H9 (cell line): ENCODE measurements around the gene RLN3. TPM values are rescaled to one million over a fixed set of nuclear protein-coding genes. Genes with fewer than 3 reads are reported as not detected.

Experiments
- DNase-seq: peaks from one replicate; pipeline ENCODE4 v3.0.0-alpha.2; 2017
- H2AFZ ChIP-seq: one replicate; pipeline ENCODE4 v1.6.1; 2013; ENCODE audit warnings: mild to moderate bottlenecking, low read length, control low read depth, moderate library complexity
- H2AK5ac ChIP-seq: 2 replicates; pipeline ENCODE4 v1.6.1; 2013; ENCODE audit warnings: low read length, control low read depth, mixed read lengths; ENCODE audit not compliant: insufficient read length
- H2BK120ac ChIP-seq: one replicate; pipeline ENCODE4 v1.6.1; 2013; ENCODE audit warnings: low read depth, mild to moderate bottlenecking, low read length, control low read depth, inconsistent platforms; ENCODE audit not compliant: poor library complexity, severe bottlenecking
- H2BK12ac ChIP-seq: 2 replicates; pipeline ENCODE4 v1.6.1; 2013; ENCODE audit warnings: low read length, control low read depth, mixed read lengths, low read depth; ENCODE audit not compliant: insufficient read length
- H2BK15ac ChIP-seq: 2 replicates; pipeline ENCODE4 v1.6.1; 2013; ENCODE audit warnings: low read depth, low read length, control low read depth
- H2BK20ac ChIP-seq: one replicate; pipeline ENCODE4 v1.6.1; 2013; ENCODE audit warnings: low read depth, mild to moderate bottlenecking, low read length, control low read depth, inconsistent platforms; ENCODE audit not compliant: poor library complexity, severe bottlenecking
- H2BK5ac ChIP-seq: 2 replicates; pipeline ENCODE4 v1.6.1; 2013; ENCODE audit warnings: low read length, control low read depth, mixed read lengths; ENCODE audit not compliant: insufficient read length
- H3K14ac ChIP-seq: 2 replicates; pipeline ENCODE4 v1.6.1; 2013; ENCODE audit warnings: low read length, control low read depth; ENCODE audit not compliant: insufficient read depth
- H3K18ac ChIP-seq: 2 replicates; pipeline ENCODE4 v1.6.1; 2013; ENCODE audit warnings: low read depth, mild to moderate bottlenecking, mixed read lengths, low read length, control low read depth; ENCODE audit not compliant: insufficient read length
- H3K23ac ChIP-seq: 2 replicates; pipeline ENCODE4 v1.6.1; 2013; ENCODE audit warnings: low read length, control low read depth, mixed read lengths, low read depth; ENCODE audit not compliant: insufficient read length
- H3K23me2 ChIP-seq: 2 replicates; pipeline ENCODE4 v1.6.1; 2013; ENCODE audit warnings: low read depth, mild to moderate bottlenecking, mixed read lengths, low read length, control low read depth; ENCODE audit not compliant: insufficient read length, poor library complexity, severe bottlenecking
- H3K27ac ChIP-seq: 2 replicates; pipeline ENCODE4 v1.5.1; 2013; ENCODE audit warnings: low read length, control low read depth, mixed read lengths, low read depth; ENCODE audit not compliant: insufficient read length
- H3K27me3 ChIP-seq: 2 replicates; pipeline ENCODE4 v1.6.1; 2013; ENCODE audit warnings: low read length, control low read depth, inconsistent platforms; ENCODE audit not compliant: insufficient read depth
- H3K4ac ChIP-seq: 2 replicates; pipeline ENCODE4 v1.6.1; 2013; ENCODE audit warnings: low read depth, mild to moderate bottlenecking, control low read depth, inconsistent platforms, low read length, moderate library complexity
- H3K4me1 ChIP-seq: 2 replicates; pipeline ENCODE4 v1.6.1; 2013; ENCODE audit warnings: low read length, control low read depth, inconsistent platforms; ENCODE audit not compliant: insufficient read depth
- H3K4me2 ChIP-seq: 2 replicates; pipeline ENCODE4 v1.6.1; 2013; ENCODE audit warnings: low read length, control low read depth, mixed read lengths; ENCODE audit not compliant: insufficient read length, insufficient read depth
- H3K56ac ChIP-seq: 2 replicates; pipeline ENCODE4 v1.6.1; 2013; ENCODE audit warnings: low read depth, mild to moderate bottlenecking, mixed read lengths, low read length, control low read depth; ENCODE audit not compliant: insufficient read length
- H3K79me1 ChIP-seq: 2 replicates; pipeline ENCODE4 v1.6.1; 2013; ENCODE audit warnings: low read depth, mild to moderate bottlenecking, moderate library complexity, low read length, control low read depth, inconsistent platforms; ENCODE audit not compliant: insufficient read depth, poor library complexity, severe bottlenecking
- H3K79me2 ChIP-seq: 2 replicates; pipeline ENCODE4 v1.6.1; 2013; ENCODE audit warnings: low read length, control low read depth, inconsistent platforms; ENCODE audit not compliant: insufficient read depth
- H3K9ac ChIP-seq: 2 replicates; pipeline ENCODE4 v1.6.1; 2013; ENCODE audit warnings: low read length, control low read depth, mixed read lengths; ENCODE audit not compliant: insufficient read length; ENCODE audit errors: extremely low read depth
- H3K9me3 ChIP-seq: one replicate; pipeline ENCODE4 v1.6.1; 2013; ENCODE audit warnings: low read depth, low read length, inconsistent platforms; ENCODE audit not compliant: control insufficient read depth
- H3T11ph ChIP-seq: one replicate; pipeline ENCODE4 v1.6.1; 2013; ENCODE audit warnings: mild to moderate bottlenecking, low read length, control low read depth, inconsistent platforms
- H4K20me1 ChIP-seq: one replicate; pipeline ENCODE4 v1.6.1; 2013; ENCODE audit not compliant: control insufficient read depth, insufficient read length, insufficient read depth
- H4K5ac ChIP-seq: 2 replicates; pipeline ENCODE4 v1.6.1; 2013; ENCODE audit warnings: low read depth, mild to moderate bottlenecking, mixed read lengths, low read length, control low read depth; ENCODE audit not compliant: insufficient read length
- H4K8ac ChIP-seq: replicated peaks from 2 replicates; pipeline ENCODE4 v1.6.1; 2013; ENCODE audit warnings: low read length, control low read depth, mixed read lengths, low read depth; ENCODE audit not compliant: insufficient read length
- H4K91ac ChIP-seq: 2 replicates; pipeline ENCODE4 v1.6.1; 2013; ENCODE audit warnings: low read depth, mild to moderate bottlenecking, moderate library complexity, mixed read lengths, low read length, control low read depth; ENCODE audit not compliant: insufficient read length
- H3K27ac Mint-ChIP-seq, 3 experiments: 2 replicates in 2 of 3; 3 replicates in 1 of 3; pipeline ENCODE4 v1.8.0; 2020 to 2021; ENCODE audit warnings: mixed read lengths in 3 of 3, mild to moderate bottlenecking in 1 of 3, moderate library complexity in 1 of 3
- H3K27me3 Mint-ChIP-seq: 2 replicates; pipeline ENCODE4 v1.8.0; 2021; ENCODE audit warnings: low read depth, mild to moderate bottlenecking, moderate library complexity, mixed read lengths
- H3K36me3 Mint-ChIP-seq, 3 experiments: 2 replicates in 2 of 3; 3 replicates in 1 of 3; pipeline ENCODE4 v1.8.0; 2020 to 2021; ENCODE audit warnings: low read depth in 3 of 3, mixed read lengths in 3 of 3; ENCODE audit not compliant: insufficient read depth in 1 of 3
- H3K4me1 Mint-ChIP-seq, 2 experiments: 2 replicates each; pipeline ENCODE4 v1.8.0; 2020; ENCODE audit warnings: mixed read lengths in 2 of 2
- H3K4me3 Mint-ChIP-seq, 2 experiments: 2 replicates in 1 of 2; 3 replicates in 1 of 2; pipeline ENCODE4 v1.8.0; 2020 to 2021; ENCODE audit warnings: mild to moderate bottlenecking in 2 of 2, mixed read lengths in 2 of 2, moderate library complexity in 1 of 2
- H3K9me3 Mint-ChIP-seq, 2 experiments: 2 replicates in 1 of 2; 3 replicates in 1 of 2; pipeline ENCODE4 v1.8.0; 2020; ENCODE audit warnings: mild to moderate bottlenecking in 2 of 2, mixed read lengths in 2 of 2, moderate library complexity in 1 of 2
- CTCF ChIP-seq: fragments of 200-600 bp; sonication (generic); conservative IDR thresholded peaks from 3 replicates; pipeline ENCODE4 v1.8.0; 2021; ENCODE audit warnings: antibody characterized with exemption, mild to moderate bottlenecking
- WGBS: extraction: QIAGEN DNeasy Blood & Tissue Kit; methylation state at CpG from one replicate; pipeline ENCODE4 v1.1.7; 2013; ENCODE audit warnings: missing lambda C conversion rate, low lambda C conversion rate, mixed read lengths; ENCODE audit not compliant: insufficient read length; ENCODE audit errors: extremely low coverage; 5-methylcytosine and 5-hydroxymethylcytosine counted together
- total RNA-seq: library from RNA; stranded (reverse); gene quantifications from 2 replicates; pipeline ENCODE4 v1.2.1, GENCODE V29; 2021

RLN3 gene
- total RNA-seq, 1 experiment from 2014 or later = not detected

GRCh38 chr19:14031719-14032480, 4.0 kb downstream of the RLN3 start, which contains the start of gene IL27RA:
IL27RA (plus strand) TSS chr19:14031762; CDS start chr19:14031873, 111 bp downstream.
- Histone ChIP-seq H4K20me1 (no peaks in the 10 kb centered on the region), H3K23me2 (peaks cover 13% of the 10 kb centered on the region), H3K4ac (no peak within 1 kb of the TSS), H3K4me1 (no peaks in the 10 kb centered on the region), H4K5ac (no peak within 1 kb of the TSS), H3T11ph (no peak within 1 kb of the TSS), H3K79me1 (no peaks in the 10 kb centered on the region), H3K23ac (no peak within 1 kb of the TSS), H3K18ac (peak within 1 kb of the TSS; percentile 52), H2AFZ (no peak within 1 kb of the TSS), H3K27me3 (no peaks in the 10 kb centered on the region), H3K9ac (peak within 1 kb of the TSS; percentile 32), H3K4me2 (peak within 1 kb of the TSS; percentile 67), H3K27ac (no peak within 1 kb of the TSS), H4K8ac (no peak within 1 kb of the TSS), H4K91ac (no peak within 1 kb of the TSS), H2AK5ac (no peak within 1 kb of the TSS), H2BK15ac (no peak within 1 kb of the TSS), H3K56ac (no peak within 1 kb of the TSS), H3K9me3 (no peaks in the 10 kb centered on the region), H2BK5ac (no peak within 1 kb of the TSS), H2BK12ac (no peak within 1 kb of the TSS), H3K79me2 (no peaks in the 10 kb centered on the region), H3K14ac (peak within 1 kb of the TSS; percentile 42), H2BK120ac (no peak within 1 kb of the TSS), H2BK20ac (no peak within 1 kb of the TSS)
- TF ChIP-seq CTCF = peak; percentile 74
- no peaks in the 10 kb centered on the region; a peak in 1 of 7 replicates for H3K36me3 Mint-ChIP-seq
- WGBS = no CpG with 5 or more reads among the region's 63 CpGs
- DNase-seq = peak; percentile 77
- H3K4me3 Mint-ChIP-seq = peak within 1 kb of the TSS; percentile 76 to 88
- no peaks in the 10 kb centered on the region for H3K9me3 Mint-ChIP-seq
- H3K4me1 Mint-ChIP-seq = peaks cover 4 to 13% of the 10 kb centered on the region in 2 experiments; a peak in 3 of 4 replicates
- H3K27me3 Mint-ChIP-seq = peaks cover 24% of the 10 kb centered on the region
- no peak within 1 kb of the TSS; a peak in 1 of 7 replicates for H3K27ac Mint-ChIP-seq
